NT2/D1 (cell line): ENCODE results near the gene IGHMBP2.

Source experiments
- DNase-seq: peaks from one replicate; pipeline ENCODE4 v3.0.0-alpha.2; 2011; ENCODE audit warnings: low read depth, low spot score
- H3K27me3 ChIP-seq: 2 replicates; pipeline ENCODE4 v1.6.0; 2011; ENCODE audit warnings: mild to moderate bottlenecking; ENCODE audit not compliant: insufficient read length, insufficient read depth
- H3K36me3 ChIP-seq: 2 replicates; pipeline ENCODE4 v1.6.1; 2011; ENCODE audit warnings: mild to moderate bottlenecking, low read length, mixed read lengths; ENCODE audit not compliant: insufficient read depth, insufficient read length
- H3K4me1 ChIP-seq: 2 replicates; pipeline ENCODE4 v1.5.1; 2011; ENCODE audit not compliant: insufficient read depth, insufficient read length
- H3K4me3 ChIP-seq: 2 replicates; pipeline ENCODE4 v1.5.1; 2011; ENCODE audit warnings: low read depth; ENCODE audit not compliant: insufficient read length
- H3K9ac ChIP-seq: 2 replicates; pipeline ENCODE4 v1.6.0; 2011; ENCODE audit warnings: low read depth; ENCODE audit not compliant: insufficient read length
- H3K9me3 ChIP-seq: 2 replicates; pipeline ENCODE4 v1.5.1; 2011; ENCODE audit warnings: mild to moderate bottlenecking, low read length; ENCODE audit not compliant: insufficient read depth
- SUZ12 ChIP-seq: IDR thresholded peaks from 2 replicates; pipeline ENCODE4 v1.6.1; 2011; ENCODE audit not compliant: insufficient read length, insufficient read depth; ENCODE audit errors: extremely low read depth
- YY1 ChIP-seq: IDR thresholded peaks from 2 replicates; pipeline ENCODE4 v1.6.1; 2011; ENCODE audit not compliant: insufficient read length, insufficient read depth
- ZNF274 ChIP-seq: IDR thresholded peaks from 2 replicates; pipeline ENCODE4 v1.6.1; 2011; ENCODE audit warnings: mild to moderate bottlenecking, low read depth, low read length

IGHMBP2 gene

DNA sequence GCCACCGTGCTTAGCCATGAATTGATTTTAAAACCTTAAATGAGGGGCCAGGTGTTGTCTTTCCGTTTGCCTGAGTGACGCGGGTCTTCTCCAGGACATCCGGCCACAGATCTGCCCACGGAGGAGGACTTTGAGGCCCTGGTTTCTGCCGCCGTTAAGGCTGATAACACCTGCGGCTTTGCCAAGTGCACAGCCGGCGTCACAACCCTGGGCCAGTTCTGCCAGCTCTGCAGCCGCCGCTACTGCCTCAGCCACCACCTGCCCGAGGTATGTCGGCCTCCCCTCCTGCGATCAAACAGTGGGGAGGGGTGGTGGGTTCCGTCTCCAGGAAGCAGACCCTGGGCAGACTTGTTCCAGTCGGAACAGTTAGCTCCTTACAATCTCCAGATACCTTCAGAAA, 34.4 kb downstream of the IGHMBP2 start:
- Histone ChIP-seq H3K4me3 (no peak overlapping the region), H3K9ac (no peak overlapping the region), H3K9me3 (no peaks in the 10 kb centered on the region), H3K27me3 (no peaks in the 10 kb centered on the region), H3K4me1 (no peaks in the 10 kb centered on the region), H3K36me3 (peaks cover 80% of the 10 kb centered on the region)
- no peak for TF ChIP-seq ZNF274
- TF ChIP-seq SUZ12 = no peak
- no peak for TF ChIP-seq YY1
- DNase-seq = no peak

- peaks cover 71% of the 10 kb centered on the region for H3K36me3 ChIP-seq
- DNase-seq = no peak
Measured at GRCh38 chr11:68938816-68939582, 35.3 kb downstream of the IGHMBP2 start.

DNA sequence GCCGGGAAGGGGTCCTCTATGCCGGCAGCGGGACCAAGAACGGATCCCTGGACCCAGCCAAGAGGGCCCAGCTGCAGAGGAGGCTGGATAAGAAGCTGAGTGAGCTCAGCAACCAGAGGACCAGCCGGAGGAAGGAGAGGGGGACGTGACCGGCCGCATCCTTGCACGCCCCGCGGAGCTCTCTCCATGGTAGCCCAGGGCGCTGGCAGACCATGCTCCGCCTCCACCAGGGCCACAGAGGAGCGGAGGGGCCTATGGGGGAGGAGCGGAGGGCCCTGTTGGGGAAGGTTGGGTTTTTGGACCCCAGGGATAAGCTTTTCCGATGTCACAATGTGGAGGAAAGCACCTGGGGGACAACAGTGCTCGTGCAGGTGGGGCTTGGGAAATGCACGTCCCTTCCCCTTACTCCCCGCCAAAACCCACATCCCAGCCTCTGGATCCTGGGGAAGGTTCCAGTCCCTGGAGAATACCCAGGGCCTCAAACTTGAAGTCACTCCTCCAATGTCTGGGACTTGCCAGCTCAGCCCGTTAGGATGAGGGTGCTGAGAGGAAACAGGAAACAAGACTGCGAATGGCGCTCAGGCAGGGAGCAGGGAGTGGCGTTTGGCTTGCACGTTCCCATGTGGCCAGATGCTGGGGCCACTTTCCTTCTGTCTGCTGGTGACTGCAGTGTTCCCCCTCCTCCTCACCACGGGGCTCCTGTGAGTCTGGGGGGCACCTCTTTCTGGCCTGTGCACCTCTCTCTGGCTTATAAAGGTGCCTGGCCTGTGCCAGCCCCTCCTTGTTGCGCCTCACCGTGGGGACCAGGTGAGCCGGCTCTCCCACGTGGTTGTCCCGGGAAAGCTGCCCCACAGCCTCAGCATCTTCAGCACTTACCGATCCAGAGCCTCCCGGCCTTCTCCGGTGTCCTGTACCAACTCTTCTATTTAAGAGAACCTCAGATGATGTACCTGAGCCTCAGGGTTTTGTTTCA, 36.2 kb downstream of the IGHMBP2 start:
- Histone ChIP-seq H3K9me3 (no peaks in the 10 kb centered on the region), H3K4me3 (no peak overlapping the region), H3K4me1 (no peaks in the 10 kb centered on the region), H3K9ac (no peak overlapping the region), H3K27me3 (no peaks in the 10 kb centered on the region), H3K36me3 (peaks cover 63% of the 10 kb centered on the region)
- TF ChIP-seq SUZ12 (no peak), YY1 (no peak), ZNF274 (no peak)
- no peak for DNase-seq

More at GRCh38 chr11:68938816-68939582, 35.3 kb downstream of the IGHMBP2 start:
- Histone ChIP-seq H3K4me1 (no peaks in the 10 kb centered on the region), H3K27me3 (no peaks in the 10 kb centered on the region), H3K9me3 (no peaks in the 10 kb centered on the region), H3K9ac (no peak overlapping the region), H3K4me3 (no peak overlapping the region)
- TF ChIP-seq ZNF274 = no peak

DNA sequence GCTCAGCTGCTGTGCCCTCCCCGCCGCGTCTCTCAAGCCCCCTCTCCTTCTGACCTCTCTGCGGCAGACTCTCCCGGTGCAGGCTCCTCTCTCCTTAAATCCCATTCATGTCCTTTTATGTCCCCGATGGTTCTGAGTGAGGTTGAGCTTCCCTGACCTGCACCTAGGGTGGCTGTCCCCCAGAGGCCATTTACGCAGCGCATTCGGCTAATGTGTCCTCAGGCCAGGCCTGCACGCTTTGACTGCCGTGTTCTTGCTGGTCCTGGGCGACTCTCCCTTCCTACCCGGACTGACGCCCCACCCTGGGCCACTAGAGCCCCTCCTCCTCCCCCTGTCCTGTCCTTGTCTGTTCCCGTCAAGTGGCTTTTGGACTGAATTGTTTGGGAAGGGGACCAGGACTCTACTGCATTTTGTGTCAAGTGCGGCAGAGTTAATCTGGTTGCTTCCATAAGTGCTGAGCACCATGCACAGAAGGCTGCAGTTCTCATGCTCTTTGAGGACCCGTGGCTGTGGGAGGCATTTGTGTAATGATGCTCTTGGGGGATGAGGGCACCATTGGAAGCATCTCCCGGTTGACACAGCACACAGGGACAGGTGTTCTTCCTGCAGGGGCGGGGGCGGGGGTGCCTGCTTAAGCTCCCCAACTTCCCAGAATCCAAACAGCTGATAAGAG, 37.1 kb downstream of the IGHMBP2 start:
- Histone ChIP-seq H3K27me3 (no peaks in the 10 kb centered on the region), H3K9me3 (no peaks in the 10 kb centered on the region), H3K9ac (no peak overlapping the region), H3K36me3 (peaks cover 56% of the 10 kb centered on the region), H3K4me1 (no peaks in the 10 kb centered on the region), H3K4me3 (no peak overlapping the region)
- DNase-seq = no peak
- TF ChIP-seq ZNF274 (no peak), YY1 (no peak), SUZ12 (no peak)

- Histone ChIP-seq H3K4me3 (no peak overlapping the region), H3K9me3 (no peaks in the 10 kb centered on the region), H3K36me3 (peaks cover 49% of the 10 kb centered on the region), H3K27me3 (no peaks in the 10 kb centered on the region), H3K9ac (no peak overlapping the region), H3K4me1 (no peaks in the 10 kb centered on the region)
- TF ChIP-seq YY1 (no peak), SUZ12 (no peak), ZNF274 (no peak)
- DNase-seq = no peak
Measured at GRCh38 chr11:68941324-68942094, 37.8 kb downstream of the IGHMBP2 start.

- peaks cover 4% of the 10 kb centered on the region for H3K4me1 ChIP-seq
- no peaks in the 10 kb centered on the region for H3K9me3 ChIP-seq
- peaks cover 43% of the 10 kb centered on the region for H3K36me3 ChIP-seq
- no peak overlapping the region for H3K9ac ChIP-seq
- DNase-seq = no peak
- H3K27me3 ChIP-seq = no peaks in the 10 kb centered on the region
- no peak overlapping the region for H3K4me3 ChIP-seq
- TF ChIP-seq SUZ12 (no peak), YY1 (no peak), ZNF274 (no peak)
Measured at GRCh38 chr11:68942095-68942620, 38.5 kb downstream of the IGHMBP2 start.
